Astrocyte (in vitro differentiated cells and primary cell): ENCODE data around the gene CNPY2. TPM values are rescaled to one million over a fixed set of nuclear protein-coding genes. Genes with fewer than 3 reads are reported as not detected.

ENCODE experiments used
- DNase-seq: peaks from one replicate; pipeline ENCODE4 v3.0.0-alpha.2; 2010; ENCODE audit warnings: low read depth
- FAIRE-seq: peaks from 2 replicates; lab custom pipeline; 2011; peaks lifted over from hg19 to GRCh38; lab: Jason Lieb, UNC
- H2AFZ ChIP-seq: 2 replicates; pipeline ENCODE4 v1.6.0; 2012; ENCODE audit warnings: low read depth, low read length, inconsistent platforms
- H3K27ac ChIP-seq: 2 replicates; pipeline ENCODE4 v1.5.1; 2011; ENCODE audit warnings: low read depth, low read length, inconsistent platforms
- H3K27me3 ChIP-seq: 2 replicates; pipeline ENCODE4 v1.6.0; 2011; ENCODE audit warnings: low read length, inconsistent platforms; ENCODE audit not compliant: insufficient read depth
- H3K36me3 ChIP-seq: 2 replicates; pipeline ENCODE4 v1.5.1; 2011; ENCODE audit warnings: low read length, inconsistent platforms; ENCODE audit not compliant: insufficient read depth
- H3K4me1 ChIP-seq: 2 replicates; pipeline ENCODE4 v1.5.1; 2011; ENCODE audit warnings: low read length, inconsistent platforms; ENCODE audit not compliant: insufficient read depth
- H3K4me2 ChIP-seq: 2 replicates; pipeline ENCODE4 v1.6.0; 2012; ENCODE audit warnings: low read length, inconsistent platforms
- H3K4me3 ChIP-seq: 2 replicates; pipeline ENCODE4 v1.5.1; 2011; ENCODE audit warnings: low read depth, mild to moderate bottlenecking, low read length, inconsistent platforms; ENCODE audit not compliant: insufficient read depth
- H3K79me2 ChIP-seq: 2 replicates; pipeline ENCODE4 v1.6.0; 2012; ENCODE audit warnings: mild to moderate bottlenecking, low read length, inconsistent platforms; ENCODE audit not compliant: insufficient read depth
- H3K9ac ChIP-seq: 2 replicates; pipeline ENCODE4 v1.6.0; 2012; ENCODE audit warnings: mild to moderate bottlenecking, low read length, inconsistent platforms
- H3K9me3 ChIP-seq: 2 replicates; pipeline ENCODE4 v1.5.1; 2012; ENCODE audit warnings: low read depth, mild to moderate bottlenecking, low read length, inconsistent platforms; ENCODE audit not compliant: insufficient read depth
- H4K20me1 ChIP-seq: 2 replicates; pipeline ENCODE4 v1.6.0; 2012; ENCODE audit warnings: low read length, inconsistent platforms; ENCODE audit not compliant: insufficient read depth
- H3K27ac Mint-ChIP-seq: one replicate; pipeline ENCODE4 v1.8.0; 2021; ENCODE audit warnings: mild to moderate bottlenecking, mixed read lengths; ENCODE audit not compliant: unreplicated experiment
- H3K27me3 Mint-ChIP-seq: one replicate; pipeline ENCODE4 v1.8.0; 2021; ENCODE audit warnings: low read depth, mixed read lengths; ENCODE audit not compliant: unreplicated experiment
- H3K36me3 Mint-ChIP-seq: one replicate; pipeline ENCODE4 v1.8.0; 2021; ENCODE audit warnings: low read depth, mixed read lengths; ENCODE audit not compliant: unreplicated experiment
- H3K4me1 Mint-ChIP-seq: one replicate; pipeline ENCODE4 v1.8.0; 2021; ENCODE audit warnings: low read depth, mixed read lengths; ENCODE audit not compliant: unreplicated experiment
- H3K4me3 Mint-ChIP-seq: one replicate; pipeline ENCODE4 v1.8.0; 2021; ENCODE audit warnings: mild to moderate bottlenecking, moderate library complexity, mixed read lengths; ENCODE audit not compliant: unreplicated experiment
- H3K9me3 Mint-ChIP-seq: one replicate; pipeline ENCODE4 v1.8.0; 2021; ENCODE audit warnings: mild to moderate bottlenecking, mixed read lengths; ENCODE audit not compliant: unreplicated experiment
- EZH2 ChIP-seq: IDR thresholded peaks from 2 replicates; pipeline ENCODE4 v1.6.1; 2012; ENCODE audit warnings: mild to moderate bottlenecking, low read length, inconsistent platforms; ENCODE audit not compliant: insufficient read depth
- total RNA-seq: library from RNA; stranded (reverse); gene quantifications from 2 replicates; pipeline ENCODE4 v1.2.1, GENCODE V29; 2021
- TF ChIP-seq, protein P1 (sequence below): IDR thresholded peaks from 2 replicates; pipeline ENCODE4 v1.5.1; 2011; ENCODE audit warnings: low read depth, mild to moderate bottlenecking, inconsistent platforms, low read length, moderate library complexity; ENCODE audit not compliant: insufficient read depth

CNPY2 gene
- total RNA-seq, 1 donor from 2014 or later: 187 TPM

GRCh38 chr12:56311003-56311402, 4.8 kb downstream of the CNPY2 start:
- Histone ChIP-seq H3K27ac (no peak overlapping the region), H3K79me2 (peaks cover 32% of the 10 kb centered on the region), H3K27me3 (no peaks in the 10 kb centered on the region), H3K36me3 (peaks cover 44% of the 10 kb centered on the region), H4K20me1 (no peaks in the 10 kb centered on the region), H3K4me3 (no peak overlapping the region), H3K9ac (no peak overlapping the region), H3K9me3 (no peaks in the 10 kb centered on the region), H3K4me1 (peaks cover 9% of the 10 kb centered on the region), H2AFZ (no peak overlapping the region), H3K4me2 (no peak overlapping the region)
- Mint-ChIP-seq H3K4me1 (peaks cover 4% of the 10 kb centered on the region), H3K36me3 (peaks cover 14% of the 10 kb centered on the region), H3K4me3 (no peak overlapping the region), H3K27ac (no peak overlapping the region), H3K27me3 (no peaks in the 10 kb centered on the region), H3K9me3 (no peaks in the 10 kb centered on the region)
- TF ChIP-seq, protein P1, sequence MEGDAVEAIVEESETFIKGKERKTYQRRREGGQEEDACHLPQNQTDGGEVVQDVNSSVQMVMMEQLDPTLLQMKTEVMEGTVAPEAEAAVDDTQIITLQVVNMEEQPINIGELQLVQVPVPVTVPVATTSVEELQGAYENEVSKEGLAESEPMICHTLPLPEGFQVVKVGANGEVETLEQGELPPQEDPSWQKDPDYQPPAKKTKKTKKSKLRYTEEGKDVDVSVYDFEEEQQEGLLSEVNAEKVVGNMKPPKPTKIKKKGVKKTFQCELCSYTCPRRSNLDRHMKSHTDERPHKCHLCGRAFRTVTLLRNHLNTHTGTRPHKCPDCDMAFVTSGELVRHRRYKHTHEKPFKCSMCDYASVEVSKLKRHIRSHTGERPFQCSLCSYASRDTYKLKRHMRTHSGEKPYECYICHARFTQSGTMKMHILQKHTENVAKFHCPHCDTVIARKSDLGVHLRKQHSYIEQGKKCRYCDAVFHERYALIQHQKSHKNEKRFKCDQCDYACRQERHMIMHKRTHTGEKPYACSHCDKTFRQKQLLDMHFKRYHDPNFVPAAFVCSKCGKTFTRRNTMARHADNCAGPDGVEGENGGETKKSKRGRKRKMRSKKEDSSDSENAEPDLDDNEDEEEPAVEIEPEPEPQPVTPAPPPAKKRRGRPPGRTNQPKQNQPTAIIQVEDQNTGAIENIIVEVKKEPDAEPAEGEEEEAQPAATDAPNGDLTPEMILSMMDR: no peak
- TF ChIP-seq EZH2: no peak
- no peak for DNase-seq
- FAIRE-seq: no peak

DNA sequence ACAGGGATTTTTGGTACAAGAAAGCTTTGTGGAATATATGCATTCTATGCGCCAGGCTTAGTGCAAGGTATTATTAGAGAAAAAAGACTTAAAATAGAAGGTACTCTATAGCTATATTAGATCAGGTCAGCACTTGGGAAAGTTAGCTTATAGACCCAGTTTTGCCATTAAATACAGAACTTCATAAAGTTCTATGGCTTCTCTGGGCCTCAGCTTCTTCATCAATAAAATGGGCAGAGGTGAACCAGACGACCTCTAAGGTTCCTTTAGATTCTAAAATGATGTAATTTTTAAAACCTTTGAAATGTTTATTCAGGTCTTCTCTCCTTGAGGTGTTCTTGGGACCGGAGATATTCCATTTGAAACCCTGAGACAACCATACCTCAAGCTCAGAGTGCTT, 7.1 kb downstream of the CNPY2 start:
- no peaks in the 10 kb centered on the region for H3K27me3 ChIP-seq
- H3K4me2 ChIP-seq: no peak overlapping the region
- H3K4me3 Mint-ChIP-seq: no peak overlapping the region
- peaks cover 44% of the 10 kb centered on the region for H3K36me3 ChIP-seq
- no peak for TF ChIP-seq EZH2
- TF ChIP-seq, protein P1: no peak
- no peaks in the 10 kb centered on the region for H4K20me1 ChIP-seq
- H3K4me1 Mint-ChIP-seq: no peaks in the 10 kb centered on the region
- H2AFZ ChIP-seq: no peak overlapping the region
- no peak for DNase-seq
- no peak overlapping the region for H3K27ac Mint-ChIP-seq
- H3K36me3 Mint-ChIP-seq: peaks cover 15% of the 10 kb centered on the region
- no peak overlapping the region for H3K27ac ChIP-seq
- no peaks in the 10 kb centered on the region for H3K27me3 Mint-ChIP-seq
- no peak for FAIRE-seq
- peaks cover 10% of the 10 kb centered on the region for H3K79me2 ChIP-seq
- H3K9me3 Mint-ChIP-seq: no peaks in the 10 kb centered on the region
- no peaks in the 10 kb centered on the region for H3K4me1 ChIP-seq
- H3K4me3 ChIP-seq: no peak overlapping the region
- H3K9me3 ChIP-seq: no peaks in the 10 kb centered on the region
- no peak overlapping the region for H3K9ac ChIP-seq

GRCh38 chr12:56307221-56307965, 8.4 kb downstream of the CNPY2 start:
- H3K4me1 Mint-ChIP-seq: peaks cover under 1% of the 10 kb centered on the region
- Histone ChIP-seq H4K20me1 (no peaks in the 10 kb centered on the region), H3K4me2 (no peak overlapping the region), H3K4me3 (no peak overlapping the region), H3K27ac (no peak overlapping the region), H3K9ac (no peak overlapping the region), H3K9me3 (no peaks in the 10 kb centered on the region), H3K4me1 (no peaks in the 10 kb centered on the region), H2AFZ (no peak overlapping the region), H3K27me3 (no peaks in the 10 kb centered on the region), H3K36me3 (peaks cover 44% of the 10 kb centered on the region), H3K79me2 (peaks cover 10% of the 10 kb centered on the region)
- H3K27ac Mint-ChIP-seq: no peak overlapping the region
- FAIRE-seq (no peak), DNase-seq (no peak)
- peaks cover 15% of the 10 kb centered on the region for H3K36me3 Mint-ChIP-seq
- no peaks in the 10 kb centered on the region for H3K27me3 Mint-ChIP-seq
- no peaks in the 10 kb centered on the region for H3K9me3 Mint-ChIP-seq
- H3K4me3 Mint-ChIP-seq: no peak overlapping the region
- no peak for TF ChIP-seq EZH2
- TF ChIP-seq, protein P1: no peak
